ENCODE results near the gene ETV6.

DNA sequence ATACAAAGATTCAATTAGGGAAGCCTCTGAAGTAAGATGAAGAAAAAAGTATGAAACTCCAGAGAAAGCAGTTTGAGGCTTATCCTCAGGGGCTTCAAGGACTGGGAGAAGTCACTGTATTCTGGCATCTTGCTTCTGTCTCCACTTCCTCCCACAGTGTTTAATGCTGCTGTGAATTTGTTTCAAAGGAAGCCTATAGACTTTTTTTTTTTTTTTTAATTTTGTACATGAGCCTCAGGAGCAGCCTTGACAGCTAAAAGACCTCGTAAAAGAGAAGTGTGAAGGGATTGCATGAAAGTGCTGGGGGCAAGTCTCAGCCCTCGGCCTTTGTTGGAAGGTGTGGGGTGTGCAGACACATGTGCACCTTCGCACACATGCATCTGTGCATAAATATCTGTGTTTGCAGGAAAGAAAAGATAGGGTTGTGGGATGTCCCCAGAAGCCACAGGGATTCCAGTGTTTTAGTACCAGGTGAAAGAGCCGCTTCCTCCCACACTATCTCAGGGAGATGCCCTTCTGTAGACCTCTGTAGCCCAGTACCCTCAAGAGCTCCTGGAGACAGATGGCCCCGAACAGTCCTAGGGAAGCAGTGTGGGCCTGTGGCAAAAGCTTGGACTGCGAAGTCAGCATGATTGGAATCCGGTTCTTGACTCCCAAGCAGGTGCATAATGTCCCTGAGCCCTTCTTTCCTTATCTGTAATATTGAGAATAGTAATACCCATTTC is 227.8 kb downstream of the ETV6 start:
- TF ChIP-seq, protein P1, sequence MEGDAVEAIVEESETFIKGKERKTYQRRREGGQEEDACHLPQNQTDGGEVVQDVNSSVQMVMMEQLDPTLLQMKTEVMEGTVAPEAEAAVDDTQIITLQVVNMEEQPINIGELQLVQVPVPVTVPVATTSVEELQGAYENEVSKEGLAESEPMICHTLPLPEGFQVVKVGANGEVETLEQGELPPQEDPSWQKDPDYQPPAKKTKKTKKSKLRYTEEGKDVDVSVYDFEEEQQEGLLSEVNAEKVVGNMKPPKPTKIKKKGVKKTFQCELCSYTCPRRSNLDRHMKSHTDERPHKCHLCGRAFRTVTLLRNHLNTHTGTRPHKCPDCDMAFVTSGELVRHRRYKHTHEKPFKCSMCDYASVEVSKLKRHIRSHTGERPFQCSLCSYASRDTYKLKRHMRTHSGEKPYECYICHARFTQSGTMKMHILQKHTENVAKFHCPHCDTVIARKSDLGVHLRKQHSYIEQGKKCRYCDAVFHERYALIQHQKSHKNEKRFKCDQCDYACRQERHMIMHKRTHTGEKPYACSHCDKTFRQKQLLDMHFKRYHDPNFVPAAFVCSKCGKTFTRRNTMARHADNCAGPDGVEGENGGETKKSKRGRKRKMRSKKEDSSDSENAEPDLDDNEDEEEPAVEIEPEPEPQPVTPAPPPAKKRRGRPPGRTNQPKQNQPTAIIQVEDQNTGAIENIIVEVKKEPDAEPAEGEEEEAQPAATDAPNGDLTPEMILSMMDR (IDR thresholded peaks at IDR 0.05) = no peak
- TF ChIP-seq POLR2A (IDR thresholded peaks at IDR 0.05) = no peak
